HepG2 (cell line): Measurements from ENCODE around the gene PRELID1.

Experiments used
- CREM ChIP-seq, 2 experiments: sonication (generic) in 1 of 2; formaldehyde crosslinking in 1 of 2; IDR thresholded peaks; 2 replicates each; pipeline versions ENCODE4 v1.4.0 to v1.6.1; 2016 to 2020; ENCODE audit warnings: antibody characterized with exemption in 1 of 2, mild to moderate bottlenecking in 1 of 2, missing genetic modification reagents in 1 of 2
- ESRRA ChIP-seq: sonication (generic); formaldehyde crosslinking; IDR thresholded peaks from 2 replicates; pipeline ENCODE4 v1.5.1; 2020; ENCODE audit warnings: mild to moderate bottlenecking, low read depth, missing genetic modification reagents
- HCFC1 ChIP-seq: fragments of 150-350 bp; IDR thresholded peaks from 2 replicates; pipeline ENCODE4 v1.6.1; 2014; ENCODE audit warnings: low read depth, low read length
- MYC ChIP-seq: sonication (generic); formaldehyde crosslinking; IDR thresholded peaks from 2 replicates; pipeline ENCODE4 v1.9.0; 2021; ENCODE audit warnings: missing genetic modification reagents, borderline replicate concordance
- POLR2A ChIP-seq, 2 experiments: IDR thresholded peaks; 2 replicates each; pipeline ENCODE4 v1.6.1; 2011; ENCODE audit warnings: low read depth in 2 of 2, low read length in 2 of 2, mild to moderate bottlenecking in 1 of 2, moderate library complexity in 1 of 2; ENCODE audit not compliant: insufficient read depth in 1 of 2
- POLR2AphosphoS5 ChIP-seq: IDR thresholded peaks from 2 replicates; pipeline ENCODE4 v1.6.1; 2012; ENCODE audit warnings: low read depth, low read length
- PRPF4 ChIP-seq: fragments of 200-400 bp; formaldehyde crosslinking; IDR thresholded peaks from 2 replicates; pipeline ENCODE4 v1.6.1; 2016; ENCODE audit warnings: low read length, low read depth; ENCODE audit not compliant: poor library complexity, severe bottlenecking
- RELA ChIP-seq: sonication (generic); formaldehyde crosslinking; IDR thresholded peaks from 2 replicates; pipeline ENCODE4 v1.4.0; 2020; ENCODE audit warnings: missing genetic modification reagents
- SIN3A ChIP-seq: IDR thresholded peaks from 2 replicates; pipeline ENCODE4 v1.6.1; 2011; ENCODE audit warnings: low read depth, mild to moderate bottlenecking, control low read depth, low read length, borderline replicate concordance
- YY1 ChIP-seq: IDR thresholded peaks from 2 replicates; pipeline ENCODE4 v1.6.1; 2011; ENCODE audit warnings: low read length, low read depth, moderate library complexity, mild to moderate bottlenecking; ENCODE audit not compliant: insufficient read depth, insufficient replicate concordance
- TF ChIP-seq, protein P1 (sequence below): sonication (generic); formaldehyde crosslinking; IDR thresholded peaks from 2 replicates; pipeline ENCODE4 v1.5.0; 2020; ENCODE audit warnings: mild to moderate bottlenecking, missing genetic modification reagents, moderate library complexity
- TF ChIP-seq, protein P2 (sequence below): sonication (generic); formaldehyde crosslinking; IDR thresholded peaks from 2 replicates; pipeline ENCODE4 v1.4.0; 2020; ENCODE audit warnings: mild to moderate bottlenecking, missing genetic modification reagents
- TF ChIP-seq, protein P3 (sequence below): sonication (generic); formaldehyde crosslinking; IDR thresholded peaks from 2 replicates; pipeline ENCODE4 v1.4.0; 2020; ENCODE audit warnings: mild to moderate bottlenecking, missing genetic modification reagents, borderline replicate concordance
- TF ChIP-seq, protein P4 (sequence below): IDR thresholded peaks from 2 replicates; pipeline ENCODE4 v1.6.1; 2012; ENCODE audit warnings: low read length, improper control_type of control experiment

DNA sequence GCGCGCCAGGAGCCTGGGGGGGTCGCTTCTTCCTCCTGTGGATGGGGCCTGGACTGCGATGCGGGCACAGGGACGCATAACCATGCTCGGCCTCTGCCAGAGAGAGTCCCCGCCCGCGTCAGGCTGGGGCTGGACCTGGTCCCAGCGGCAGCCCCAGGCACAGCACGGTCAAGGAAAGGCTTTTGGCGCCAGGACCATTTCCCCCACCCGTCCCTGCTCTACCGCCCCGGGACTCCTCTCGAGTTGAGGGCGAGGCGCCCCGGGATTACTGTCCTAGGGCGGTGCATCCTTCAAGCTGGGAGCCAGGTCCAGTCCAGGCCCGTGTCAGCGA lies 7.8 kb downstream of the PRELID1 start:
- TF ChIP-seq, protein P1, sequence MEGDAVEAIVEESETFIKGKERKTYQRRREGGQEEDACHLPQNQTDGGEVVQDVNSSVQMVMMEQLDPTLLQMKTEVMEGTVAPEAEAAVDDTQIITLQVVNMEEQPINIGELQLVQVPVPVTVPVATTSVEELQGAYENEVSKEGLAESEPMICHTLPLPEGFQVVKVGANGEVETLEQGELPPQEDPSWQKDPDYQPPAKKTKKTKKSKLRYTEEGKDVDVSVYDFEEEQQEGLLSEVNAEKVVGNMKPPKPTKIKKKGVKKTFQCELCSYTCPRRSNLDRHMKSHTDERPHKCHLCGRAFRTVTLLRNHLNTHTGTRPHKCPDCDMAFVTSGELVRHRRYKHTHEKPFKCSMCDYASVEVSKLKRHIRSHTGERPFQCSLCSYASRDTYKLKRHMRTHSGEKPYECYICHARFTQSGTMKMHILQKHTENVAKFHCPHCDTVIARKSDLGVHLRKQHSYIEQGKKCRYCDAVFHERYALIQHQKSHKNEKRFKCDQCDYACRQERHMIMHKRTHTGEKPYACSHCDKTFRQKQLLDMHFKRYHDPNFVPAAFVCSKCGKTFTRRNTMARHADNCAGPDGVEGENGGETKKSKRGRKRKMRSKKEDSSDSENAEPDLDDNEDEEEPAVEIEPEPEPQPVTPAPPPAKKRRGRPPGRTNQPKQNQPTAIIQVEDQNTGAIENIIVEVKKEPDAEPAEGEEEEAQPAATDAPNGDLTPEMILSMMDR (CRISPR knock-in tag) = no peak
- TF ChIP-seq PRPF4 = no peak
- no peak for TF ChIP-seq RELA (CRISPR knock-in tag)
- TF ChIP-seq, protein P2, sequence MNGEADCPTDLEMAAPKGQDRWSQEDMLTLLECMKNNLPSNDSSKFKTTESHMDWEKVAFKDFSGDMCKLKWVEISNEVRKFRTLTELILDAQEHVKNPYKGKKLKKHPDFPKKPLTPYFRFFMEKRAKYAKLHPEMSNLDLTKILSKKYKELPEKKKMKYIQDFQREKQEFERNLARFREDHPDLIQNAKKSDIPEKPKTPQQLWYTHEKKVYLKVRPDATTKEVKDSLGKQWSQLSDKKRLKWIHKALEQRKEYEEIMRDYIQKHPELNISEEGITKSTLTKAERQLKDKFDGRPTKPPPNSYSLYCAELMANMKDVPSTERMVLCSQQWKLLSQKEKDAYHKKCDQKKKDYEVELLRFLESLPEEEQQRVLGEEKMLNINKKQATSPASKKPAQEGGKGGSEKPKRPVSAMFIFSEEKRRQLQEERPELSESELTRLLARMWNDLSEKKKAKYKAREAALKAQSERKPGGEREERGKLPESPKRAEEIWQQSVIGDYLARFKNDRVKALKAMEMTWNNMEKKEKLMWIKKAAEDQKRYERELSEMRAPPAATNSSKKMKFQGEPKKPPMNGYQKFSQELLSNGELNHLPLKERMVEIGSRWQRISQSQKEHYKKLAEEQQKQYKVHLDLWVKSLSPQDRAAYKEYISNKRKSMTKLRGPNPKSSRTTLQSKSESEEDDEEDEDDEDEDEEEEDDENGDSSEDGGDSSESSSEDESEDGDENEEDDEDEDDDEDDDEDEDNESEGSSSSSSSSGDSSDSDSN (CRISPR knock-in tag) = no peak
- TF ChIP-seq ESRRA (CRISPR knock-in tag) = no peak
- no peak for TF ChIP-seq SIN3A
- no peak for TF ChIP-seq POLR2A (IDR thresholded peaks at IDR 0.05; ENCODE audit: insufficient read depth in 1 of 2, low read depth in 2 of 2, low read length in 2 of 2)
- TF ChIP-seq MYC (CRISPR knock-in tag) = no peak
- TF ChIP-seq YY1 = no peak
- TF ChIP-seq, protein P3, sequence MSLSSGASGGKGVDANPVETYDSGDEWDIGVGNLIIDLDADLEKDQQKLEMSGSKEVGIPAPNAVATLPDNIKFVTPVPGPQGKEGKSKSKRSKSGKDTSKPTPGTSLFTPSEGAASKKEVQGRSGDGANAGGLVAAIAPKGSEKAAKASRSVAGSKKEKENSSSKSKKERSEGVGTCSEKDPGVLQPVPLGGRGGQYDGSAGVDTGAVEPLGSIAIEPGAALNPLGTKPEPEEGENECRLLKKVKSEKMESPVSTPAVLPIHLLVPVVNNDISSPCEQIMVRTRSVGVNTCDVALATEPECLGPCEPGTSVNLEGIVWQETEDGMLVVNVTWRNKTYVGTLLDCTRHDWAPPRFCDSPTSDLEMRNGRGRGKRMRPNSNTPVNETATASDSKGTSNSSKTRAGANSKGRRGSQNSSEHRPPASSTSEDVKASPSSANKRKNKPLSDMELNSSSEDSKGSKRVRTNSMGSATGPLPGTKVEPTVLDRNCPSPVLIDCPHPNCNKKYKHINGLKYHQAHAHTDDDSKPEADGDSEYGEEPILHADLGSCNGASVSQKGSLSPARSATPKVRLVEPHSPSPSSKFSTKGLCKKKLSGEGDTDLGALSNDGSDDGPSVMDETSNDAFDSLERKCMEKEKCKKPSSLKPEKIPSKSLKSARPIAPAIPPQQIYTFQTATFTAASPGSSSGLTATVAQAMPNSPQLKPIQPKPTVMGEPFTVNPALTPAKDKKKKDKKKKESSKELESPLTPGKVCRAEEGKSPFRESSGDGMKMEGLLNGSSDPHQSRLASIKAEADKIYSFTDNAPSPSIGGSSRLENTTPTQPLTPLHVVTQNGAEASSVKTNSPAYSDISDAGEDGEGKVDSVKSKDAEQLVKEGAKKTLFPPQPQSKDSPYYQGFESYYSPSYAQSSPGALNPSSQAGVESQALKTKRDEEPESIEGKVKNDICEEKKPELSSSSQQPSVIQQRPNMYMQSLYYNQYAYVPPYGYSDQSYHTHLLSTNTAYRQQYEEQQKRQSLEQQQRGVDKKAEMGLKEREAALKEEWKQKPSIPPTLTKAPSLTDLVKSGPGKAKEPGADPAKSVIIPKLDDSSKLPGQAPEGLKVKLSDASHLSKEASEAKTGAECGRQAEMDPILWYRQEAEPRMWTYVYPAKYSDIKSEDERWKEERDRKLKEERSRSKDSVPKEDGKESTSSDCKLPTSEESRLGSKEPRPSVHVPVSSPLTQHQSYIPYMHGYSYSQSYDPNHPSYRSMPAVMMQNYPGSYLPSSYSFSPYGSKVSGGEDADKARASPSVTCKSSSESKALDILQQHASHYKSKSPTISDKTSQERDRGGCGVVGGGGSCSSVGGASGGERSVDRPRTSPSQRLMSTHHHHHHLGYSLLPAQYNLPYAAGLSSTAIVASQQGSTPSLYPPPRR (CRISPR knock-in tag) = no peak
- no peak for TF ChIP-seq HCFC1
- no peak for TF ChIP-seq POLR2AphosphoS5
- no peak for TF ChIP-seq CREM (IDR thresholded peaks at IDR 0.05)
- no peak for TF ChIP-seq CREM (CRISPR knock-in tag; IDR thresholded peaks at IDR 0.05)
- TF ChIP-seq, protein P4, sequence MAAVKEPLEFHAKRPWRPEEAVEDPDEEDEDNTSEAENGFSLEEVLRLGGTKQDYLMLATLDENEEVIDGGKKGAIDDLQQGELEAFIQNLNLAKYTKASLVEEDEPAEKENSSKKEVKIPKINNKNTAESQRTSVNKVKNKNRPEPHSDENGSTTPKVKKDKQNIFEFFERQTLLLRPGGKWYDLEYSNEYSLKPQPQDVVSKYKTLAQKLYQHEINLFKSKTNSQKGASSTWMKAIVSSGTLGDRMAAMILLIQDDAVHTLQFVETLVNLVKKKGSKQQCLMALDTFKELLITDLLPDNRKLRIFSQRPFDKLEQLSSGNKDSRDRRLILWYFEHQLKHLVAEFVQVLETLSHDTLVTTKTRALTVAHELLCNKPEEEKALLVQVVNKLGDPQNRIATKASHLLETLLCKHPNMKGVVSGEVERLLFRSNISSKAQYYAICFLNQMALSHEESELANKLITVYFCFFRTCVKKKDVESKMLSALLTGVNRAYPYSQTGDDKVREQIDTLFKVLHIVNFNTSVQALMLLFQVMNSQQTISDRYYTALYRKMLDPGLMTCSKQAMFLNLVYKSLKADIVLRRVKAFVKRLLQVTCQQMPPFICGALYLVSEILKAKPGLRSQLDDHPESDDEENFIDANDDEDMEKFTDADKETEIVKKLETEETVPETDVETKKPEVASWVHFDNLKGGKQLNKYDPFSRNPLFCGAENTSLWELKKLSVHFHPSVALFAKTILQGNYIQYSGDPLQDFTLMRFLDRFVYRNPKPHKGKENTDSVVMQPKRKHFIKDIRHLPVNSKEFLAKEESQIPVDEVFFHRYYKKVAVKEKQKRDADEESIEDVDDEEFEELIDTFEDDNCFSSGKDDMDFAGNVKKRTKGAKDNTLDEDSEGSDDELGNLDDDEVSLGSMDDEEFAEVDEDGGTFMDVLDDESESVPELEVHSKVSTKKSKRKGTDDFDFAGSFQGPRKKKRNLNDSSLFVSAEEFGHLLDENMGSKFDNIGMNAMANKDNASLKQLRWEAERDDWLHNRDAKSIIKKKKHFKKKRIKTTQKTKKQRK = no peak
